Activated CD8-positive, alpha-beta memory T cell treated with anti-CD3 and anti-CD28 coated beads, Interleukin-2, amount 50 U/mL, for 1 hour (primary cell): Measurements from ENCODE around the gene KCTD4.

Experiments
- DNase-seq: peaks from one replicate; pipeline ENCODE4 v3.0.0-alpha.2; 2020; ENCODE audit errors: extremely low read depth

Gene KCTD4

DNA sequence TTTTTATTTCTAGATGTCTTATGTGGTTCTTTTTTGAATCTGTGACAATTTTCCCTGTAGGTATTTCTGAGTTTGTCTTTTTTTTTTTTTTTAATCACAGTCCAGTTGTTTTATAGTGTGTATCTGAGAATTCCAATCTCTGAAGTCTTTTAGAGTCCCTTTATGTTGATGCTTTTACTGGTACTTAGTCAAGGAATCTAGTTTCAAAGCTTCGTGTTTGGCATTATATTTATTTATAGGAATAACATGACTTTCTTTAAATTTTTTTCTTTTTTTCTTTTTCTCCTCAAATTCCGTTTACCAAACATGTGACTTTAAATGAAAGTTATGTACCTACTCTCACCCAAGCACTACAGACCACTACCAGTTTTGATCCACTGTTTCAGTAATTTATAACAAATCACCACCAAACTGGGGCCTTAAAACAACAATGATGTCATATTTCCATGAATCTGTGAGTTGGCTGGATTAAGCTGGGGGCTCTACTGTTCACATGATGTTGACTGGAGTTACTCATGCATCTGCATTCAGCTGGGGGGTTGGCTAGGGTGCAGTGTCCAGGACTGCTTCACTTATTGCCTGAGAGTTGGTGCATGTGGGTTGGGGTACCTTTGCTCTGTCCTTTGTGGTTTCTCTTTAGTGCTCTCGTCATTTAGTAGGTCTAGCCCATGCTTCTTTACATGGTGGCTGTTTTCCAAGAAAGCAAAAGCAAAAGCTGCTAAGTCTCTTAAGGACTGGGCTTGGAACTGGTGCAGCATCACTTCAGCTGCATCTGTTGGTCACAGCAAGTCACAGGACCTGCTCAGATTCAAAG, 22.3 kb downstream of the KCTD4 start:
- DNase-seq: no peak

DNA sequence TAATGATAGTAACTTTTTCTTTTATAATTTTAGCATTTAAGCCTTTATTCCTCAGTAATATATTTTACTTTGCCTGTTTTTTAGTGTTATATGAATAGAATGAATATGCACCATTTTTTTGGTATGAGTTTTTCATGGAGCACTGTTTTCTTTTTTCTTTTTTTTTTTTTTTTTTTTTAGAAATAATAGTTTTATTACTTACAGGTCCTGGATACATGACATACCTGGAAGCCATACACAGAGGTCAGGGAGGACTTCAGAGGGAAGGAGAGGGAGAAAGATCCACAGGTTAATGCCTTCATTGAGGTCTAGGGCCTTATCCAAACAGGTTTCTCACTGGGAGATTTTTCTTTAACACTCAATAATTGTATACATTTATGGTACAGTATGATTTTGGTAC, 26.4 kb downstream of the KCTD4 start:
- DNase-seq: no peak

DNA sequence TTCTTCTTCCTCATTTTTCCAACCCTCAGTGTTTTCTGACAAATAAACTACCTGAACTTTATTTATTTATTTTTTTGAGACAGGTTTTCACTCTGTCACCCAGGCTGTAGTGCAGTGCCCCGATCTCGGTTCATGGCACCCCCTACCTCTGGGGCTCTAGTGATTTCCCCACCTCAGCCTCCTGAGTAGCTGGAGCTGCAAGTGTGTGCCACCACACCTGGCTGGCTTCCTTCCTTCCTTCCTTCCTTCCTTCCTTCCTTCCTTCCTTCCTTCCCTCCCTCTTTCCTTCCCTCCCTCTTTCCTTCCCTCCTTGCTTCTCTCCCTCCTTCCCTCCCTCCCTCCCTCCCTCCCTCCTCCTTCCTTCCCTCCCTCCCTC, 32.3 kb downstream of the KCTD4 start:
- no peak for DNase-seq

DNA sequence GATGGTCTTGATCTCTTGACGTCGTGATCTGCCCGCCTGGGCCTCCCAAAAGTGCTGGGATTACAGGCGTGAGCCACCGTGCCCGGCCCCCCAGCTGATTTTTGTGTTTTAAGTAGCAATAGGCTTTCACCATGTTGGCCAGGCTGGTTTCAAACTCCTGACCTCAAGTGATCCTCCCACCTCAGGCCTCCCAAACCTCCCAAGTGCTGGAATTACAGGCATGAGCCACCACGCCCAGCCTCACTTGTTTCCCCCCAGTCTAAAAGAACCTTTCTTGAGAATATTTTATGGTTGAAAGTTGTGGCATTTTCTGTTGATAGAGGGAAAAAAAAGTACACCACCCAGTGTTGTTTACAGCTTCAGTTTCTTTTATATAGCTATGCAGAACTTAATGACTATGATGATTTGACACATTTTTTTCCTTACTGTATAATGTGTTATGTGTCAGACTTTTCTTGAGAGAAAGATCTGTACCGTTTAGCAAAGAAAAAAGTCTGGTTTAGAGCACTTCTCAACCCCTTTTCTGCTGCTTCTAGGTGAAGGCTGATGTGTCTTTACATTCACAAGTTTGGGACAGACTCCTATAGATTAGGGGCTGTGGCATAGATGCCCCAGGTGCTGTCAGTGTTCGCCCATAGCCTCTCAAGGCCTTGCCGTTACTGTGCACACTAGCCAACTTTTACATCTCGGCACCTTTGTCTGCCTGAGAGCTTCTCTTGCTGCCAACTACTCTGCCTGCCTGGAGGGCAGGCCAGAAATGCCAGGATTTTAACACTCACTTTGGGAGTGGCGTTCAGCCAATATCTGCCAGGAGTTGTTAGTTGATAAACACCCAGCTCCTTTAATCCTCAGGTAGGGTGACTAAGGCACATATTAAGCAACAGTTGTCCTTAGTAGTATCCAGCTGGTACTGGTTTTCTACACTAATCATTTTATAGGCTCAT, 33.0 kb downstream of the KCTD4 start:
- DNase-seq: no peak

DNA sequence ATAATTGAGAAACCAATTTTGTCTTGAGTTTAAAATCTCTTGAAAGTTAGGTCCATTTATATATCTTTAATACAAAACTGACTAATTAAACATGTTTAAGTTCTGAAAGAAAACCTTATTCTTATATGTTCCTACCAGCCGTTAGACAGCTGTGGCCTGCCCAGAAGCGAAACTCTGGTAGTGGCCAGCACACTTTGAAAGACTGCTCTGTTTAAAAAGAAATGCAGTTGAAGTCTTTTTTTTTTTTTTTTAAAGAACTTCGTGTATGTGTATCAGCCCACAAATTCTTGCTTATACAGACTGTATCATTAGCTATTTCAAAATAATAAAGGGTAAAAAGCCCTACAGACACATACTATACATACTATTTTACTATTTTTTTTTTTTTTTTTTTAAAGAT, 34.0 kb downstream of the KCTD4 start:
- no peak for DNase-seq

DNA sequence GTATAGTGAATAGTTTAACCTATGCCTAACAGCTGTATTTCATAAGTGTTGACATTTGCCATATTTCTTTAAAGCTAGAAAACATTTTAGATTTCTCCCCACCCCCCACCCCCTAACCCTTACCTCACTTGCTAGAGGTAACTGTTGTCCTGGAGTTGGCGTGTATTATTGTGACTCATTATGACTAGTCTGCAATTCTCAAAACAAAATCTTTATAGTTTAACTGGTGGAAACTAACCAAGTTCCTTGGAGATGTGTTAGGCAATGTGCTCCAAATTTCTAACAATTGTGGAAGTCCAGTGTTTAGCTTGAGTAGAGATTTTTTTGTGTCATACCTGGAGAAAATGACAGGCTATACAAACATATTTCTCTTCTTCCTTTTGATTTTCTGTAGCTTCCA, 38.0 kb downstream of the KCTD4 start:
- no peak for DNase-seq

DNA sequence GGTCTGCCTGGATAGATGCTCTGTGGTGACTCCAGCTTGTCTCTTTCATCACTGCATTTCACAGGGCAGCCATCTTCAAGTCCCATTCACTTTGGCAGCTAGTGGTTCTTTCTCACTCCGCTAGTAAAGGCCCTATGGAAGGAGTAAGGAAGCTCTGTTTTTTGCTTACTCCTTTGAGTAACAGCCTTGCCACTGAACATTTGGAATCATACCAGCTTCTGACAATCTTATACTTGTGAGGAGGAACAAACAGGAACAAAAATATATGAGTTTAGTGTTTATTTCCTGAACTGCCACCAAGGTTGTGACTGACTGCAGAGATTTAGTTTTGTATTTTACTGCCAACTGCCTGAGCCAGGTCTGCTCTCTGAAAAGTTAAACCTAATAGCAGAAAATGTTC, 38.7 kb downstream of the KCTD4 start:
- DNase-seq: no peak

DNA sequence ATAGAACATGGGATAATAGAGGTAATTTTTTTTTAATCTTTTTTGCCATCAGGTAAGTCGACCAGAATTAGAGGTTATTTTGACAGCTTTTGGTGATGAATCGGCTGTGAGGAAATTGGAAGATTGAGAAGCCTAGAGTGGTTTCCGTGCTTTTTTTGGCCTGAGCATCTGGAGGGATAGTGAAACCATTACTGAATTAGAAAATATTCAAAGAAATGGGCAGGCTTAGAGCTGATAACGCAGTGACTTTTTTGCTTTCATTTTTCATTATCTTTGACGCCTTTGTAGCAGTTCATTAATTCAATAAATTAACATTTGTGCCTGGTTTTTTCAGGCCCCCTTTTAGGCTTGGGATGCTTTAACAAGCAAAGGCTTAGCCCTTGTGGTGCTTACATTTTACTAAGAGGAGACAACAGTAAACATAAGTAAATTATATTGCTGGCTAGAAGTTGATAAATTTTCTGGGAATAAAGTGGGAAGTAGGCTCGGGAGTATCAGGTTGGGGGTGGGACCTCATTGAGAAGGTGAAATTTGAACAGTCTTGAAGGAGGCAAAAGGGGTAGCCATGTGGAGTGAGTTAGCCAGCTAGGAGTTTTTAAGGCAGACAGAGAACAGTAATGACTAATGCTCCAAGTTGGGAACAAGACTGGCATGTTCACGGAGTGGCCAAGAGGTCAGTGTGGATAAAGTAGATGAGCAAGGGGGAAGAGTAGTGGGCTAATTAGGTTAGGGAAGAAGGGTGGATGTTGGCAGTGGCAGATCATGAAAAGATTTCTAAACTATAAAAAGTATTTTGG, 44.1 kb downstream of the KCTD4 start:
- DNase-seq: no peak

DNA sequence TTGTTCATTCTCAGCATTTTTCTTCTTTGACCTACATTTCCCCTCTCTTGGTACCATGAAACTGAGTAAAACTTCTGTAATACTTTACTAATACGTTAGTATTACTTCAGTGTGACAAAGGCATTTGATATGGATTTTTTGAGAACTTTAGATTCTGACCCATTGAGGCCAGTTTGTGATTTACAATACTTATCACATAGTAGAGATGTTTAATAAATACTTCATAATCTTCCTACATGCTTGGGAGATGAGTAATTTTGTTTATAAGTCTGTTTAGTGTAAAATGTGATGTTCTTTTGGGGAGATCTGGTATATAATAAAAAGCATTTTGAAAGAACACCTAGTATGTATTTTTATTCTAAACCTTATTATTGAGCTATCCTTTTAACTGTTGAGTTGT, 50.9 kb downstream of the KCTD4 start:
- DNase-seq: no peak

DNA sequence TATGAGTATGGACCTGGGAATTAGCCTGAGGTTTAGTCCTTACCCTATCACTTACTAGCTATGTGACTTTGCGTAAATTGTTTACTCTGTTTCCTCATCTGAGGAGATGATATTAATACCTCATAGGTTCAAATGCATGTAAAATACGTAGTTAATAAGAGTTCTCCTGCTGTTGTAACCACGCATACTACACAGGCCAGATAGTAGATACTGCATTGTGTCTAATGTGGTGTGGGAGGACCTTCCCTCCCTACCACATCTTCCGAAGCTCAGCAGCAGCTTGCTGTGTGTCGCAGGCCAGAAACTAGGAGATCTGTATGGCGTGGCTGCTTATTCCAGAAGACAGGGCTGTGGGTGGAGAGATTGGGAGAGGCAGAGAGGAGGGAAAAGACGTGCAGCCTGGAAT, 57.5 kb downstream of the KCTD4 start:
- DNase-seq: no peak
